Ishikawa (cell line): Measurements from ENCODE around the gene CRTAP.

Source experiments
- CEBPB ChIP-seq: IDR thresholded peaks from 2 replicates; pipeline ENCODE4 v1.6.1; 2012
- CREB1 ChIP-seq: IDR thresholded peaks from 2 replicates; pipeline ENCODE4 v1.6.1; 2012; ENCODE audit warnings: low read depth
- EGR1 ChIP-seq: IDR thresholded peaks from 2 replicates; pipeline ENCODE4 v1.6.1; 2012
- EP300 ChIP-seq: IDR thresholded peaks from 2 replicates; pipeline ENCODE4 v1.6.1; 2012; ENCODE audit warnings: borderline replicate concordance
- FOXM1 ChIP-seq: IDR thresholded peaks from 2 replicates; pipeline ENCODE4 v1.6.1; 2012; ENCODE audit warnings: low read depth, borderline replicate concordance
- MAX ChIP-seq: IDR thresholded peaks from 2 replicates; pipeline ENCODE4 v1.6.1; 2012
- NFIC ChIP-seq: IDR thresholded peaks from 2 replicates; pipeline ENCODE4 v1.6.1; 2012
- RAD21 ChIP-seq: IDR thresholded peaks from 2 replicates; pipeline ENCODE4 v1.6.1; 2012; ENCODE audit warnings: low read depth
- TAF1 ChIP-seq: IDR thresholded peaks from 2 replicates; pipeline ENCODE4 v1.6.1; 2012; ENCODE audit warnings: low read depth, mild to moderate bottlenecking
- TCF12 ChIP-seq: IDR thresholded peaks from 2 replicates; pipeline ENCODE4 v1.6.1; 2012; ENCODE audit warnings: low read depth
- TEAD4 ChIP-seq: IDR thresholded peaks from 2 replicates; pipeline ENCODE4 v1.6.1; 2012
- ZBTB7A ChIP-seq: IDR thresholded peaks from 2 replicates; pipeline ENCODE4 v1.6.1; 2012; ENCODE audit warnings: low read depth
- TF ChIP-seq, protein P1 (sequence below): IDR thresholded peaks from 2 replicates; pipeline ENCODE4 v1.6.1; 2012; ENCODE audit warnings: low read depth, mild to moderate bottlenecking
- TF ChIP-seq, protein P2 (sequence below): IDR thresholded peaks from 2 replicates; pipeline ENCODE4 v1.6.1; 2012

Gene CRTAP

GRCh38 chr3:33152363-33153360, 38.8 kb downstream of the CRTAP start:
- no peak for TF ChIP-seq EGR1
- no peak for TF ChIP-seq ZBTB7A
- TF ChIP-seq, protein P1, sequence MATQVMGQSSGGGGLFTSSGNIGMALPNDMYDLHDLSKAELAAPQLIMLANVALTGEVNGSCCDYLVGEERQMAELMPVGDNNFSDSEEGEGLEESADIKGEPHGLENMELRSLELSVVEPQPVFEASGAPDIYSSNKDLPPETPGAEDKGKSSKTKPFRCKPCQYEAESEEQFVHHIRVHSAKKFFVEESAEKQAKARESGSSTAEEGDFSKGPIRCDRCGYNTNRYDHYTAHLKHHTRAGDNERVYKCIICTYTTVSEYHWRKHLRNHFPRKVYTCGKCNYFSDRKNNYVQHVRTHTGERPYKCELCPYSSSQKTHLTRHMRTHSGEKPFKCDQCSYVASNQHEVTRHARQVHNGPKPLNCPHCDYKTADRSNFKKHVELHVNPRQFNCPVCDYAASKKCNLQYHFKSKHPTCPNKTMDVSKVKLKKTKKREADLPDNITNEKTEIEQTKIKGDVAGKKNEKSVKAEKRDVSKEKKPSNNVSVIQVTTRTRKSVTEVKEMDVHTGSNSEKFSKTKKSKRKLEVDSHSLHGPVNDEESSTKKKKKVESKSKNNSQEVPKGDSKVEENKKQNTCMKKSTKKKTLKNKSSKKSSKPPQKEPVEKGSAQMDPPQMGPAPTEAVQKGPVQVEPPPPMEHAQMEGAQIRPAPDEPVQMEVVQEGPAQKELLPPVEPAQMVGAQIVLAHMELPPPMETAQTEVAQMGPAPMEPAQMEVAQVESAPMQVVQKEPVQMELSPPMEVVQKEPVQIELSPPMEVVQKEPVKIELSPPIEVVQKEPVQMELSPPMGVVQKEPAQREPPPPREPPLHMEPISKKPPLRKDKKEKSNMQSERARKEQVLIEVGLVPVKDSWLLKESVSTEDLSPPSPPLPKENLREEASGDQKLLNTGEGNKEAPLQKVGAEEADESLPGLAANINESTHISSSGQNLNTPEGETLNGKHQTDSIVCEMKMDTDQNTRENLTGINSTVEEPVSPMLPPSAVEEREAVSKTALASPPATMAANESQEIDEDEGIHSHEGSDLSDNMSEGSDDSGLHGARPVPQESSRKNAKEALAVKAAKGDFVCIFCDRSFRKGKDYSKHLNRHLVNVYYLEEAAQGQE, result no peak
- TF ChIP-seq TCF12, result no peak
- no peak for TF ChIP-seq FOXM1
- TF ChIP-seq NFIC, result no peak
- TF ChIP-seq MAX, result no peak

DNA sequence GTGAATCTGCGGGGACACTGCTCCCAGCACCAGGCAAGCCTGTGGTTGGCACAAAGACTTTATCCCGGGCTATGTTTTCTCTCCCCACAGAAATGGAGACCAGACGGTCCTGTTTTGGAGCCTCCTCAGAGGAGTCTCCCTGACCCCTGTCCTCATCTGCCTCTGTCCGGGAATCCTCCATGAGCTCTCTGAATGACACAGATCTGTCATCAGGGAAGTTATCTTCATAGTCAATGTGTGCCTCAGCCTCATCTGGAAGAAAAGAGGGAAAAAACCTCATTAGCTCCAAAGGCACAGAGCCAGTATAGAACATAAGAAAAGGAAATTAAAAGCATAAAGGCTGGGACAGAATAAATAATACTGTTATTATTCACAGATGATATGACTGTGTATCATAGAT, 40.0 kb downstream of the CRTAP start:
- TF ChIP-seq, protein P2, sequence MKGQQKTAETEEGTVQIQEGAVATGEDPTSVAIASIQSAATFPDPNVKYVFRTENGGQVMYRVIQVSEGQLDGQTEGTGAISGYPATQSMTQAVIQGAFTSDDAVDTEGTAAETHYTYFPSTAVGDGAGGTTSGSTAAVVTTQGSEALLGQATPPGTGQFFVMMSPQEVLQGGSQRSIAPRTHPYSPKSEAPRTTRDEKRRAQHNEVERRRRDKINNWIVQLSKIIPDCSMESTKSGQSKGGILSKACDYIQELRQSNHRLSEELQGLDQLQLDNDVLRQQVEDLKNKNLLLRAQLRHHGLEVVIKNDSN, result no peak
- no peak for TF ChIP-seq EP300
- TF ChIP-seq EGR1, result no peak
- TF ChIP-seq CREB1, result no peak
- TF ChIP-seq TAF1, result no peak

DNA sequence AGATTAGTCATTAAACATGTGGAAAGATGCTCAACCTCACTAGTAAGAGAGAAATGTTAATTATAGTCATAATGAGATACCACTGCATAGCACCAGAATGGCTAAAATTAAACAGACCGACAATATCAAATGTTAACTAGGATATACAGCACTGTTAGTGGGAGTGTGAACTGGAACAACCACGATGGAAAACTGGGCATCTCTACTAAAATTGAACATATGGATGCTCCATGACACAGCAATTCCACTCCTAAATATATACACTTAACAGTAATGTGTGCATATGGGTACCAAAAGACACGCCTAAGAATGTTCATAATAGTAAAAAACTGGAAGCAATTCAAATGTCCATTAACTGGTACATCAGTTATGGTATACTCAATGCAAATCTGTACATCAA, 41.5 kb downstream of the CRTAP start:
- TF ChIP-seq EP300, result no peak
- TF ChIP-seq, protein P1, result no peak
- no peak for TF ChIP-seq CEBPB
- TF ChIP-seq MAX, result no peak
- no peak for TF ChIP-seq CREB1
- no peak for TF ChIP-seq NFIC
- TF ChIP-seq, protein P2, result no peak

DNA sequence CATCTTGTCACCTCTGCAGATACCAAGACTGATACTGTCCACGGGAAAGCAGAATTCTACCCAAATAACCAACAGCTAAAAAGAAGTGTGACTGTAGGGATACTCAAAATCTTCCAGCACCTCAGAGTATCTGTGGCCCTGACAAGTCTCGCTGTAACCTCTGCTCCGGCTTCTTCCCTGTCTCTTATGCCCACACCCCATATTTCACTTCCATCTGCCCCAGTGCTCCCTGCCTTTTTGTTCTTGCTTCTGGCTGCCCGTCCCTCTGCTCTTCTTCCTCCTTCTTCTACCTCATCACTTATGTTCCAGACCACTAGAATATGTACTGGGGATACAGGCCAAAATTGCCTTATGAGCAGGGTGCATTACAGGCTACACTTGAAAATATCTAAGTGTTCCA, 45.4 kb downstream of the CRTAP start:
- no peak for TF ChIP-seq TEAD4
- TF ChIP-seq, protein P1, result no peak
- TF ChIP-seq, protein P2, result no peak
- TF ChIP-seq NFIC, result no peak
- no peak for TF ChIP-seq TCF12
- TF ChIP-seq CEBPB, result no peak
- TF ChIP-seq RAD21, result no peak
- no peak for TF ChIP-seq EP300
- TF ChIP-seq MAX, result no peak
- TF ChIP-seq ZBTB7A, result no peak
- no peak for TF ChIP-seq FOXM1
- TF ChIP-seq TAF1, result no peak
- no peak for TF ChIP-seq EGR1
